ENCODE results near the gene LHFPL2. TPM values are rescaled to one million over a fixed set of nuclear protein-coding genes. Genes with fewer than 3 reads are reported as not detected.
A peak's percentile ranks its signal among the peaks of the same experiment; 100 is the strongest.

The LHFPL2 gene
- total RNA-seq, 1 experiment from 2014 or later = 43.6 TPM

GRCh38 chr5:78534148-78534904 lies 114.2 kb downstream of the LHFPL2 start:
- BruUV-seq (replicated peaks) = no TSS peak
- CTCF ChIA-PET = interaction anchor here (1.2 to 1.7 kb wide), 4 partner anchors 38 to 214 kb away, joined by 4 to 11 read pairs (median 6); no protein-coding TSS in a partner anchor
- TF ChIP-seq, protein P1, sequence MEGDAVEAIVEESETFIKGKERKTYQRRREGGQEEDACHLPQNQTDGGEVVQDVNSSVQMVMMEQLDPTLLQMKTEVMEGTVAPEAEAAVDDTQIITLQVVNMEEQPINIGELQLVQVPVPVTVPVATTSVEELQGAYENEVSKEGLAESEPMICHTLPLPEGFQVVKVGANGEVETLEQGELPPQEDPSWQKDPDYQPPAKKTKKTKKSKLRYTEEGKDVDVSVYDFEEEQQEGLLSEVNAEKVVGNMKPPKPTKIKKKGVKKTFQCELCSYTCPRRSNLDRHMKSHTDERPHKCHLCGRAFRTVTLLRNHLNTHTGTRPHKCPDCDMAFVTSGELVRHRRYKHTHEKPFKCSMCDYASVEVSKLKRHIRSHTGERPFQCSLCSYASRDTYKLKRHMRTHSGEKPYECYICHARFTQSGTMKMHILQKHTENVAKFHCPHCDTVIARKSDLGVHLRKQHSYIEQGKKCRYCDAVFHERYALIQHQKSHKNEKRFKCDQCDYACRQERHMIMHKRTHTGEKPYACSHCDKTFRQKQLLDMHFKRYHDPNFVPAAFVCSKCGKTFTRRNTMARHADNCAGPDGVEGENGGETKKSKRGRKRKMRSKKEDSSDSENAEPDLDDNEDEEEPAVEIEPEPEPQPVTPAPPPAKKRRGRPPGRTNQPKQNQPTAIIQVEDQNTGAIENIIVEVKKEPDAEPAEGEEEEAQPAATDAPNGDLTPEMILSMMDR (IDR thresholded peaks at IDR 0.05; ENCODE audit: unreplicated experiment) = no peak
- Mint-ChIP-seq H3K36me3 (ENCODE audit: insufficient read depth, unreplicated experiment) (peaks cover 4% of the 10 kb centered on the region), H3K4me3 (ENCODE audit: low read depth, unreplicated experiment) (no peak overlapping the region), H3K27ac (ENCODE audit: unreplicated experiment) (no peak overlapping the region), H3K27me3 (ENCODE audit: unreplicated experiment) (no peaks in the 10 kb centered on the region), H3K4me1 (ENCODE audit: low read depth, unreplicated experiment) (peaks cover 20% of the 10 kb centered on the region), H3K9me3 (ENCODE audit: low read depth, unreplicated experiment) (no peaks in the 10 kb centered on the region)
- DNase-seq = no peak
- intact Hi-C loops (cut with micrococcal nuclease; ENCODE audit: unreplicated experiment) = loop anchor here (10.0 kb wide), 1 partner anchor 350 kb away; no protein-coding TSS in a partner anchor

DNA sequence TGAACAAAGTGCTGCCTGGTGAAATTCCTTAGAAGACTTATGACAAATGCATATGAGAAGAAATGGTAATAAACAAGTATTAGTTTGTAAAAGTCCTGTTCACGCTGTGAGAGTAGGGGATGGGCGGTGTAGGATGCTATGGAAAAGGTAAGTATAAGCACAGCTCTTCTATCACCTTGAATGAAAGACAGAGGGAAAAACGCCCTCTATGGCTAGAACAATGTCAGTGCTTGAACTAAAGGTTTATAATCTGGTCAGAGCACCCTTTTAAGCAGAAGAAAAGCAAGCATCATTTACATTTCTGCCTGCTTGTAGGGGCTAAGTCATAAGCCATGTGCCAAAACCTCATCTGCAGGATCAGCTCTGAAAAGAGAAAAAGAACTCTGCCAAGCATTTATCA lies 115.2 kb downstream of the LHFPL2 start:
- Mint-ChIP-seq H3K27me3 (ENCODE audit: unreplicated experiment) (no peaks in the 10 kb centered on the region), H3K27ac (ENCODE audit: unreplicated experiment) (no peak overlapping the region), H3K36me3 (ENCODE audit: insufficient read depth, unreplicated experiment) (peaks cover 4% of the 10 kb centered on the region), H3K4me1 (ENCODE audit: low read depth, unreplicated experiment) (peaks cover 13% of the 10 kb centered on the region), H3K4me3 (ENCODE audit: low read depth, unreplicated experiment) (no peak overlapping the region), H3K9me3 (ENCODE audit: low read depth, unreplicated experiment) (no peaks in the 10 kb centered on the region)
- intact Hi-C loops (cut with micrococcal nuclease; ENCODE audit: unreplicated experiment) = loop anchor here (2.0 to 10.0 kb wide), 2 partner anchors 61 to 351 kb away; no protein-coding TSS in a partner anchor
- TF ChIP-seq, protein P1 (IDR thresholded peaks at IDR 0.05; ENCODE audit: unreplicated experiment) = peak; percentile 30
- DNase-seq = no peak
- CTCF ChIA-PET = interaction anchor here (0.7 to 1.7 kb wide), 7 partner anchors 37 to 214 kb away, joined by 3 to 11 read pairs (median 4); no protein-coding TSS in a partner anchor
- BruUV-seq (replicated peaks) = no TSS peak

DNA sequence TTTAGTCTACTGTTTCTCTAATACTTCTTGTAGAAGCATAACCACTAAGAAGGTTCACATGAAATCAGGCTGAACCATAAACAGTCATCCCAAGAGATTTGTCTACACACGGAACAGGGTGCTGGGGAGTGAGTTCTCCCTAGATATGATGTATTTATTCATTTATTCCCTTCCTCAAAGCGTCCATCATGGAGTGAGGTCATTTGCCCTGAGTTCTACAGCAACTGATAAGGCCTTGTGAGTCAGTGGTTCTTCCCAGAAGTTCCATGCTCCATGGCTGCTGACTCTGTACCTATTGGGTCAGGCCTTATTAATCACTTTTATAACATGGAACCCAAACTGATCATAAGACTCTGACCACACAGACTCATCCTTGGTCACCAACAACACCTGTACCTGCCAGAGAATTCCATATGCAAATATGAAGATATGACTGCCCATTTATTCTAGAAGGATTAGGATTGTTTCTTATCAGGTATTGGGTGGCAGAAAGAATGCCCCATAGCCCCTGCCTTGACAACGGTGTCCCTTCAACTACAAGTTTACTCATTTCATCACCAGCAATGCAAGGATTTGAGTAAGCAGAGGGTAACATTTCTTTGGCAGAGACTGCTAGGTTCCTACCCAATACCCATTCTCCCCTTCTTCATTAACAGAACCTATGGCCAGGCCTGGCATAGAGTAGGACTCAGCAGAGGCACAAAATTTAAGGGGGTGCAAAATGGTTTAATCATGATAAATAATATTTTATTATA lies 118.1 kb downstream of the LHFPL2 start:
- H3K4me1 Mint-ChIP-seq (ENCODE audit: low read depth, unreplicated experiment) = peaks cover 16% of the 10 kb centered on the region
- TF ChIP-seq, protein P1 (IDR thresholded peaks at IDR 0.05; ENCODE audit: unreplicated experiment) = no peak
- H3K27ac Mint-ChIP-seq (ENCODE audit: unreplicated experiment) = no peak overlapping the region
- no TSS peak for BruUV-seq (replicated peaks)
- no peak for DNase-seq
- H3K4me3 Mint-ChIP-seq (ENCODE audit: low read depth, unreplicated experiment) = no peak overlapping the region
- peaks cover 4% of the 10 kb centered on the region for H3K36me3 Mint-ChIP-seq (ENCODE audit: insufficient read depth, unreplicated experiment)
- CTCF ChIA-PET = interaction anchor here (0.6 kb wide), 1 partner anchor 290 kb away, joined by 3 read pairs; no protein-coding TSS in a partner anchor
- H3K9me3 Mint-ChIP-seq (ENCODE audit: low read depth, unreplicated experiment) = no peaks in the 10 kb centered on the region
- no peaks in the 10 kb centered on the region for H3K27me3 Mint-ChIP-seq (ENCODE audit: unreplicated experiment)
- intact Hi-C loops (cut with micrococcal nuclease; ENCODE audit: unreplicated experiment) = loop anchor here (10.0 kb wide), 1 partner anchor 354 kb away; no protein-coding TSS in a partner anchor

DNA sequence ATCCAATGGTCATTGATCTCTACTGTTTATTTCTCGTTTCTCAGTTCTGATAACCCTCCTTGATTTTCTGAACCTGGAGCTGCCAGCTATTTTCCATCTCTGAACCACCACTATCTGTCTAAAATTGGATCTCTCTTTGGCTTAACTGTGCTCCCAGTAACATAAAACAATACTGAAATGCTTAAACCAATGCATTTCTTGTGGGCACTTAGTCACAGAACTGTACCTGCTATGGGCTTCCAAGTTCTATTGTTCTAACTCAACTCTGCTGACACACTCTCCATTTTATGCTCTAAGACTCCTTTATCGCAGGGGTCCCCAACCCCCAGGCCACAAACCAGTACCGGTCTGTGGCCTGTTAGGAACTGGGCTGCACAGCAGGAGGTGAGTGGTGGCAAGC lies 120.6 kb downstream of the LHFPL2 start:
- DNase-seq = no peak
- TF ChIP-seq, protein P1 (IDR thresholded peaks at IDR 0.05; ENCODE audit: unreplicated experiment) = no peak
- peaks cover 4% of the 10 kb centered on the region for H3K36me3 Mint-ChIP-seq (ENCODE audit: insufficient read depth, unreplicated experiment)
- H3K4me3 Mint-ChIP-seq (ENCODE audit: low read depth, unreplicated experiment) = no peak overlapping the region
- H3K27me3 Mint-ChIP-seq (ENCODE audit: unreplicated experiment) = no peaks in the 10 kb centered on the region
- CTCF ChIA-PET = no interaction called here
- no peak overlapping the region for H3K27ac Mint-ChIP-seq (ENCODE audit: unreplicated experiment)
- H3K9me3 Mint-ChIP-seq (ENCODE audit: low read depth, unreplicated experiment) = no peaks in the 10 kb centered on the region
- H3K4me1 Mint-ChIP-seq (ENCODE audit: low read depth, unreplicated experiment) = peaks cover 18% of the 10 kb centered on the region
- intact Hi-C loops (cut with micrococcal nuclease; ENCODE audit: unreplicated experiment) = no loop called here
- BruUV-seq (replicated peaks) = no TSS peak

All from Calu3 (cell line).